ENCODE results near the gene LYSMD1.

DNA sequence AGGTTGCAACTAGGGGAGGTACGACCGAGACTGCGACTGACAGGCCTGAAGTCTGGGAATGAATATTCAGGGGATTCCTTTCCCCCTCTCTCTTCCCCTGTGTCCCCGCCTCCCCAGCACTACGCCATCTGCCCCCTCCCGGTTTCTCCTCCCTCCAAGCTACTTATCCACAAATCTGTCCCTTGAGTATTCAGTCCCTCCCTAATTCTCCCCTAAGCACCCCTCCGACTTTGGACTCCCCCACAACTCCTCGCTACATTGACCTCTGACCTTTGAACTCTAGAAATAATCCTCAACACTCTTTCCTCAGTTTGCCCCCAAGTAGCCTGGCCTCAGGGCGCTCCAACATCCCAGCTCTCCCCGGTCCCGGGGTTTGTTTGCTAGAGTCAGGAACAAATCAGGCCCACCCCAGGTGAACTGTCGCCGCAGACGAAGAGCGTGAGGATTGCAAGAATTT is 393 bp downstream of the LYSMD1 start:
- TF ChIP-seq POLR2AphosphoS5 (IDR thresholded peaks at IDR 0.05; ENCODE audit: insufficient read depth in 1 of 2, low read depth in 1 of 2), result no peak
- TF ChIP-seq, protein P1, sequence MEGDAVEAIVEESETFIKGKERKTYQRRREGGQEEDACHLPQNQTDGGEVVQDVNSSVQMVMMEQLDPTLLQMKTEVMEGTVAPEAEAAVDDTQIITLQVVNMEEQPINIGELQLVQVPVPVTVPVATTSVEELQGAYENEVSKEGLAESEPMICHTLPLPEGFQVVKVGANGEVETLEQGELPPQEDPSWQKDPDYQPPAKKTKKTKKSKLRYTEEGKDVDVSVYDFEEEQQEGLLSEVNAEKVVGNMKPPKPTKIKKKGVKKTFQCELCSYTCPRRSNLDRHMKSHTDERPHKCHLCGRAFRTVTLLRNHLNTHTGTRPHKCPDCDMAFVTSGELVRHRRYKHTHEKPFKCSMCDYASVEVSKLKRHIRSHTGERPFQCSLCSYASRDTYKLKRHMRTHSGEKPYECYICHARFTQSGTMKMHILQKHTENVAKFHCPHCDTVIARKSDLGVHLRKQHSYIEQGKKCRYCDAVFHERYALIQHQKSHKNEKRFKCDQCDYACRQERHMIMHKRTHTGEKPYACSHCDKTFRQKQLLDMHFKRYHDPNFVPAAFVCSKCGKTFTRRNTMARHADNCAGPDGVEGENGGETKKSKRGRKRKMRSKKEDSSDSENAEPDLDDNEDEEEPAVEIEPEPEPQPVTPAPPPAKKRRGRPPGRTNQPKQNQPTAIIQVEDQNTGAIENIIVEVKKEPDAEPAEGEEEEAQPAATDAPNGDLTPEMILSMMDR (IDR thresholded peaks at IDR 0.05), result no peak
